ENCODE data around the gene DOC2A.

DOC2A gene

GRCh38 chr16:29961479-29962343, 49.1 kb downstream of the DOC2A start, which contains the start of gene TMEM219 (continued):
- no peak for TF ChIP-seq ZNF776 (tag by site-specific recombination; IDR thresholded peaks at IDR 0.05; ENCODE audit: borderline replicate concordance)

GRCh38 chr16:29961127-29961478, 49.7 kb downstream of the DOC2A start:
- POLR2A ChIA-PET, result interaction anchor here (0.6 to 2.5 kb wide), 15 partner anchors 13 to 283 kb away, joined by 3 to 55 read pairs (median 6); partner anchors contain the start of genes ALDOA, CDIPT, HIRIP3 and INO80E
- no peak for TF ChIP-seq ZBTB10 (tag by site-specific recombination; IDR thresholded peaks at IDR 0.05)
- 0 out of 2 replicates have a peak, but pooled peaks have one; percentile 18 for TF ChIP-seq PBX3 (CRISPR knock-in tag; IDR thresholded peaks at IDR 0.05)
- TF ChIP-seq ZNF837 (tag by site-specific recombination; IDR thresholded peaks at IDR 0.05), result no peak
- TF ChIP-seq ZNF596 (tag by site-specific recombination; IDR thresholded peaks at IDR 0.05), result no peak
- TF ChIP-seq ZSCAN30 (tag by site-specific recombination; IDR thresholded peaks at IDR 0.05), result no peak
- TF ChIP-seq ZFP3 (tag by site-specific recombination; IDR thresholded peaks at IDR 0.05; ENCODE audit: low read depth), result no peak
- no peak for TF ChIP-seq ZFHX2 (tag by site-specific recombination; conservative IDR thresholded peaks at IDR 0.05)
- no peak for TF ChIP-seq ZNF214 (tag by site-specific recombination; IDR thresholded peaks at IDR 0.05; ENCODE audit: borderline replicate concordance)
- no peak for TF ChIP-seq ZNF248 (tag by site-specific recombination; IDR thresholded peaks at IDR 0.05)
- no peak for TF ChIP-seq ZNF324 (tag by site-specific recombination; IDR thresholded peaks at IDR 0.05)
- no peak for TF ChIP-seq PRDM6 (tag by site-specific recombination; IDR thresholded peaks at IDR 0.05)
- no peak for TF ChIP-seq SCRT1 (tag by site-specific recombination; IDR thresholded peaks at IDR 0.05; ENCODE audit: borderline replicate concordance)
- TF ChIP-seq YY2 (tag by site-specific recombination; IDR thresholded peaks at IDR 0.05), result no peak
- 0 out of 2 replicates have a peak, but pooled peaks have one; percentile 0 for TF ChIP-seq ZFP69B (tag by site-specific recombination; IDR thresholded peaks at IDR 0.05)
- no peak for TF ChIP-seq ZNF362 (tag by site-specific recombination; IDR thresholded peaks at IDR 0.05)
- TF ChIP-seq HOXA7 (CRISPR knock-in tag; IDR thresholded peaks at IDR 0.05; ENCODE audit: borderline replicate concordance), result no peak
- TF ChIP-seq EGR2 (tag by site-specific recombination; IDR thresholded peaks at IDR 0.05; ENCODE audit: low read depth), result no peak
- Histone ChIP-seq H3K36me3 (ENCODE audit: control insufficient read depth in 2 of 2, insufficient read depth in 1 of 2, low read length in 2 of 2) (peaks cover 0 to 3% of the 10 kb centered on the region in 2 experiments; a peak in 1 of 3 replicates), H3K4me3 (ENCODE audit: low read depth, low read length) (no peak overlapping the region), H3K4me1 (ENCODE audit: control insufficient read depth, insufficient read depth, low read length) (0 out of 2 replicates have a peak, but pooled peaks cover 3% of the 10 kb centered on the region), H3K9me3 (ENCODE audit: control insufficient read depth, insufficient read depth, low read depth, low read length) (no peaks in the 10 kb centered on the region), H3K27ac (ENCODE audit: extremely low read depth, low read depth, low read length) (no peak overlapping the region; the same call in 1 of the 2 replicates)
- CTCF ChIA-PET, result interaction anchor here (0.6 to 3.5 kb wide), 10 partner anchors 10 to 447 kb away, joined by 3 to 16 read pairs (median 4); partner anchors contain the start of genes TAOK2 and TLCD3B
